Neural cell (in vitro differentiated cells): ENCODE measurements around the gene CDK9.

Experiments used
- EP300 ChIP-seq: fragments of 450-650 bp; conservative IDR thresholded peaks from 2 replicates; pipeline ENCODE4 v1.6.1; 2014; ENCODE audit warnings: antibody characterized with exemption, mild to moderate bottlenecking, moderate library complexity; ENCODE audit not compliant: poor library complexity, severe bottlenecking
- EZH2 ChIP-seq: fragments of 200-600, 300-800 bp; shearing (Covaris generic), sonication (generic); IDR thresholded peaks from 2 replicates; pipeline ENCODE4 v1.6.1; 2014; ENCODE audit warnings: antibody characterized with exemption, low read length, borderline replicate concordance, mild to moderate bottlenecking; ENCODE audit not compliant: insufficient read depth, poor library complexity, severe bottlenecking
- POLR2AphosphoS5 ChIP-seq: IDR thresholded peaks from 2 replicates; pipeline ENCODE4 v1.6.1; 2012
- RAD21 ChIP-seq: fragments of 450-650 bp; conservative IDR thresholded peaks from 2 replicates; pipeline ENCODE4 v1.6.1; 2014; ENCODE audit warnings: antibody characterized with exemption, mild to moderate bottlenecking, moderate library complexity
- TAF1 ChIP-seq: IDR thresholded peaks from 2 replicates; pipeline ENCODE4 v1.6.1; 2012; ENCODE audit warnings: low read depth
- TF ChIP-seq, protein P1 (sequence below): fragments of 450-650 bp; IDR thresholded peaks from 2 replicates; pipeline ENCODE4 v1.5.1; 2014; ENCODE audit warnings: antibody characterized with exemption, mild to moderate bottlenecking, moderate library complexity; ENCODE audit not compliant: poor library complexity, severe bottlenecking
- TF ChIP-seq, protein P2 (sequence below): IDR thresholded peaks from 2 replicates; pipeline ENCODE4 v1.6.1; 2012; ENCODE audit warnings: borderline replicate concordance

DNA sequence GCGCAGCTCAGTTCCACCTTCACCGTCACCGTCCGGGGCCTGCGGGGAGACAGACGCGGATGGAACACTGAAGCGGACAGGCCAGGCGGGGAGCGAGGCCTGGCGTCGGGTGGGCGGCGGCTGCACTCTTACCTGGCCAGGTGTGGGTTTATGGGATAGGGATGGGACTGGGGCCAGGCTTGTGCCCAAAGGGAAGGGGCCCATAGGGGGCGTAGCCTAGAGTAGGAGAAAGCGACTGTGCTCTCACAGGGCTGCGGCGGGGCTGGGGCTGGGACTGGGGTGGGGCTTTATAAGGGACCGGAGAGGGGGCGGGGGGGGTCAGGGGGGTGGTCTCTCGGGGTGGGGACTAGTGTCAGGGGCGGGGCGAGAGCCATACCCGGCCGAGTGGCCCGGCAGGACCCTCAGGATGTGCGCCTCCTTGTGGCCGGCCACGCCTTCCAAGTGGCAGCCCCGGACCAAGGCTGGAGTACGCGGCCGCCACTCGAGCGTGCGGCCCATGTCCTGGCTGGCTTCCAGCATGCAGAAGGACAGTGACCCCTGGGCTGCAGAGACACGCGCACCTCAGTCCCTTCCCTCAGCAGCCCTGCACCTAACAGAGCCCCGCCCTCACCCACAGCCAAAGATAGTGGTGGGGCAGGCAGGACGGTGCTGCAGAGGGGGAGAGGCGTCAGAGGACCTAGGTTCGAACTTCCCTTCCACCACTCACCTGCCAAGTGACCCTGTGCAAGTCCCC is 39.7 kb downstream of the CDK9 start:
- TF ChIP-seq, protein P1, sequence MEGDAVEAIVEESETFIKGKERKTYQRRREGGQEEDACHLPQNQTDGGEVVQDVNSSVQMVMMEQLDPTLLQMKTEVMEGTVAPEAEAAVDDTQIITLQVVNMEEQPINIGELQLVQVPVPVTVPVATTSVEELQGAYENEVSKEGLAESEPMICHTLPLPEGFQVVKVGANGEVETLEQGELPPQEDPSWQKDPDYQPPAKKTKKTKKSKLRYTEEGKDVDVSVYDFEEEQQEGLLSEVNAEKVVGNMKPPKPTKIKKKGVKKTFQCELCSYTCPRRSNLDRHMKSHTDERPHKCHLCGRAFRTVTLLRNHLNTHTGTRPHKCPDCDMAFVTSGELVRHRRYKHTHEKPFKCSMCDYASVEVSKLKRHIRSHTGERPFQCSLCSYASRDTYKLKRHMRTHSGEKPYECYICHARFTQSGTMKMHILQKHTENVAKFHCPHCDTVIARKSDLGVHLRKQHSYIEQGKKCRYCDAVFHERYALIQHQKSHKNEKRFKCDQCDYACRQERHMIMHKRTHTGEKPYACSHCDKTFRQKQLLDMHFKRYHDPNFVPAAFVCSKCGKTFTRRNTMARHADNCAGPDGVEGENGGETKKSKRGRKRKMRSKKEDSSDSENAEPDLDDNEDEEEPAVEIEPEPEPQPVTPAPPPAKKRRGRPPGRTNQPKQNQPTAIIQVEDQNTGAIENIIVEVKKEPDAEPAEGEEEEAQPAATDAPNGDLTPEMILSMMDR: no peak
- TF ChIP-seq EZH2 (no peak), RAD21 (no peak), TAF1 (no peak), POLR2AphosphoS5 (no peak), EP300 (no peak)
- TF ChIP-seq, protein P2, sequence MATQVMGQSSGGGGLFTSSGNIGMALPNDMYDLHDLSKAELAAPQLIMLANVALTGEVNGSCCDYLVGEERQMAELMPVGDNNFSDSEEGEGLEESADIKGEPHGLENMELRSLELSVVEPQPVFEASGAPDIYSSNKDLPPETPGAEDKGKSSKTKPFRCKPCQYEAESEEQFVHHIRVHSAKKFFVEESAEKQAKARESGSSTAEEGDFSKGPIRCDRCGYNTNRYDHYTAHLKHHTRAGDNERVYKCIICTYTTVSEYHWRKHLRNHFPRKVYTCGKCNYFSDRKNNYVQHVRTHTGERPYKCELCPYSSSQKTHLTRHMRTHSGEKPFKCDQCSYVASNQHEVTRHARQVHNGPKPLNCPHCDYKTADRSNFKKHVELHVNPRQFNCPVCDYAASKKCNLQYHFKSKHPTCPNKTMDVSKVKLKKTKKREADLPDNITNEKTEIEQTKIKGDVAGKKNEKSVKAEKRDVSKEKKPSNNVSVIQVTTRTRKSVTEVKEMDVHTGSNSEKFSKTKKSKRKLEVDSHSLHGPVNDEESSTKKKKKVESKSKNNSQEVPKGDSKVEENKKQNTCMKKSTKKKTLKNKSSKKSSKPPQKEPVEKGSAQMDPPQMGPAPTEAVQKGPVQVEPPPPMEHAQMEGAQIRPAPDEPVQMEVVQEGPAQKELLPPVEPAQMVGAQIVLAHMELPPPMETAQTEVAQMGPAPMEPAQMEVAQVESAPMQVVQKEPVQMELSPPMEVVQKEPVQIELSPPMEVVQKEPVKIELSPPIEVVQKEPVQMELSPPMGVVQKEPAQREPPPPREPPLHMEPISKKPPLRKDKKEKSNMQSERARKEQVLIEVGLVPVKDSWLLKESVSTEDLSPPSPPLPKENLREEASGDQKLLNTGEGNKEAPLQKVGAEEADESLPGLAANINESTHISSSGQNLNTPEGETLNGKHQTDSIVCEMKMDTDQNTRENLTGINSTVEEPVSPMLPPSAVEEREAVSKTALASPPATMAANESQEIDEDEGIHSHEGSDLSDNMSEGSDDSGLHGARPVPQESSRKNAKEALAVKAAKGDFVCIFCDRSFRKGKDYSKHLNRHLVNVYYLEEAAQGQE: no peak
